A204.1 (cell line): ENCODE data around the gene FLYWCH2.
A peak's percentile ranks its signal among the peaks of the same experiment; 100 is the strongest.
"Not testable (repeated sequence)": the region's sequence is repeated elsewhere in the genome, so short reads cannot be mapped to it uniquely, and the experiment has no call there.

ENCODE experiments used
- FAIRE-seq: peaks from 2 replicates; lab custom pipeline; 2012; peaks lifted over from hg19 to GRCh38; lab: Jason Lieb, UNC

Gene FLYWCH2

GRCh38 chr16:2914233-2914632 is 31.2 kb downstream of the FLYWCH2 start:
- FAIRE-seq: no peak

- FAIRE-seq: no peak
Measured at GRCh38 chr16:2915196-2915929, 32.3 kb downstream of the FLYWCH2 start.

DNA sequence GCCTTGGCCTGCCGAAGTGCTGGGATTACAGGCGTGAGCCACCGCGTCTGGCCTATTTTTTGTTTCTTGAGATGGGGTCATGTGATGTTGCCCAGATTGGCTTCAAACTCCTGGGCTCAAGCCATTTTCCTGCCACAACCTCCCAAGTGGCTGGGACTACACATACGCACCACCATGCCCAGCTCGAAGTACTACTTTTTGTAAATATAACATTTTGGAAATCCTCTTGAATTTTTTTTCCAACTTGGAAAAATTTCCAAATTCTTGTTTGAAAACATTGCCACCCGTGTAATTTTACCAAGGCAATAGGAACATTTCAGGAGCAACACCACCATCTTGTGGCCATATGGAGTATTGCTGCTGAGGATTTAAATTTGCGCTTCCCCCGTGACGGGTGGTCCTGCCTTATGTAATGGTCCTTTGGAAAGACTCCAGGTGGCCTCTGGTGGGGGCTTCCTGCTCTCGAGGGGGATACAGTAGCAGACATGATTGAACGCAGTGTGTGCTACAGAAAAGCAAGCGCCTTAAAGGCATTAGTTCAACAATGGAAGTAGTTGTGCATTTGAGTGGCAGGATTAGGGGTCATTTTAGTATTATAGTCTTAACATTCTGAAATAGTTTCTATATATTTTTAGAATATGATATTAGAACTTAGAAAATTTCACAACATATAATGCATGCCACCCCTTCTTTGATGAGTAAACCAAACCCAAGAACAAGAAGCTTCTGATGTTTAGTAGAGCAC is 36.7 kb downstream of the FLYWCH2 start:
- FAIRE-seq: peak; percentile 84

DNA sequence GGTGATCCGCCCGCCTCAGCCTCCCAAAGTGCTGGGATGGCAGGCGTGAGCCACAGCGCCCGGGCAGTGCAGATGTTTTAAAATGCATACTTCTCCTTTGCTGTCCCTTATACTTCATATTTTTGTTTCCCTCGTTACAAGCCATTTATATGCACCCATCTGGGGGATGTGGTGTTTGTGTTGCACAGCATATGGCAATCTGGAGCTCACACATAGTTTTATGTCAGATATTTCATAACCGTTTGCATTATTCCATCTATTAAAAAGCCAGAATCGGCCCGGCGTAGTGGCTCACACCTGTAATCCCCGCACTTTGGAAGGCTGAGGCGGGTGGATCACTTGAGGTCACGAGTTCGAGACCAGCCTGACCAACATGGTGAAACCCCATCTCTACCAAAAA is 40.5 kb downstream of the FLYWCH2 start:
- no peak for FAIRE-seq

DNA sequence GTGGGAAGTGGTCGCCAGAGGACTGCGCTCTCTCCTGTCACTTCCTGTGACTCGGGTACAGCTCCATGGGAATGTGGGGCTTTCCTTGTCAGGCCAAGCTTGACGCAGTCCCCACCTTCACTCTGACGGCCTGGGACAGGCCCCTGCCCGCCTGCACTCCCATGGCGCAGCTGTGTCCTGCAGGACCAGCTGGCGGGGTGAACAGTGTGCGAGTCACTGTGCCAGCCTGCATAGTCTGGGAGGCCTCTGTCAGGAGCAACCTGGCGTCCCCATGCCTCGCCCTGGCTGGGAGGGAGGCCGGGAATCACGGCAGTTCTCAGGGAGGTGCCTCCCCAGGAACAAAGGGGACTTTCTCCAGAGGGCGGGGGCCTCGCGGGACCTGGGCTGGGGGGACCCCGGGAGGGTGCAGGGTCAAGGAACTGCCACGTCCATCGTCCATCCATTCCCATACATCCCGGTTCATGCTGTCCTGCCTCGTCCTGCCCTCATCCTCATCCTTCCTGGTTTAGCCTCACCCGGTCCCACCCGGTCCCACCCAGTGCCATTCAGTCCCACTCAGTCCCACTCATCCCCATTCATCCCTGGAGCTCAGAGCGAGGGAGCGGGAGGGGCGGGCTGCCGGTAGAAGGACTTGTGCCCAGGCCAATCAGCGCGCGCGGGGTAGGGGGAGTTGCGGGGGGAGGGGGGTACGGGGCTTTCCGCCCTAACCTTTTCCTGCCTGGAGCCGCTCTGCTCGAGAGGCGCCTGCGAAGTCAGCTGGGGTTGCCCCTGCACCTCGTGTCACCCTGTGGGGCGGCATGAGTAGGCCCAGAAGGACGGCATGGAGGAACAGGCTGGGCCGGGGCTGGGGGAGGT is 42.1 kb downstream of the FLYWCH2 start:
- FAIRE-seq: no peak

DNA sequence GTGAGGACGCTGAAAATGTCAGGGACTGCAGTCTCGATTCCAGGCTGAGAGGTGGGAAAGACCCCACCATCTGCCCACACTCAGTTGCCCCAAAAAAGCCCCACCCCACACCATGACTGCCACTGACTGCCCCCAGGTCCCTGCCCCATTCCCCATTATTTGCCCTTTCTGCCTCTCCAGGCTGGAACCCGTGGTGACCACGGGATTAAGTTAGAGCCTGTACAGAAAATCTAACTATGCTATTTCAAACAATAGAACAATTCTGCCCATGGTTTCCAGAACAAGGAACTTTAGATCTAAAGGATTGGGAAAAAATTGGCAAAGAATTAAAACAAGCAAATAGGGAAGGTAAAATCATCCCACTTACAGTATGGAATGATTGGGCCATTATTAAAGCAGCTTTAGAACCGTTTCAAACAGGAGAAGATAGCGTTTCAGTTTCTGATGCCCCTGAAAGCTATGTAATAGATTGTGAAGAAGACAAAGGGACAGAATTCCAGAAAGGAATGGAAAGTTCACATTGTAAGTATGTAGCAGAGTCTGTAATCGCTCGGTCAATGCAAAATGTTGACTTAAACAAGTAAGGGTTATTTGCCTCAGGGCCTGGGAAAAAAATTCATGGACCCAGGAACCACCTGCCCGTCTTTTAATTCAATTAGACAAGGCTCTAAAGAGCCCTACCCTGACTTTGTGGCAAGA is 43.1 kb downstream of the FLYWCH2 start:
- FAIRE-seq: no peak

GRCh38 chr16:2926650-2926999 is 43.6 kb downstream of the FLYWCH2 start:
- FAIRE-seq: no peak

- peak; percentile 29 for FAIRE-seq
Measured at GRCh38 chr16:2927010-2927646, 44.1 kb downstream of the FLYWCH2 start.

GRCh38 chr16:2928151-2928550 is 45.1 kb downstream of the FLYWCH2 start:
- not testable (repeated sequence) for FAIRE-seq

GRCh38 chr16:2928796-2929195 is 45.8 kb downstream of the FLYWCH2 start:
- FAIRE-seq: no peak

DNA sequence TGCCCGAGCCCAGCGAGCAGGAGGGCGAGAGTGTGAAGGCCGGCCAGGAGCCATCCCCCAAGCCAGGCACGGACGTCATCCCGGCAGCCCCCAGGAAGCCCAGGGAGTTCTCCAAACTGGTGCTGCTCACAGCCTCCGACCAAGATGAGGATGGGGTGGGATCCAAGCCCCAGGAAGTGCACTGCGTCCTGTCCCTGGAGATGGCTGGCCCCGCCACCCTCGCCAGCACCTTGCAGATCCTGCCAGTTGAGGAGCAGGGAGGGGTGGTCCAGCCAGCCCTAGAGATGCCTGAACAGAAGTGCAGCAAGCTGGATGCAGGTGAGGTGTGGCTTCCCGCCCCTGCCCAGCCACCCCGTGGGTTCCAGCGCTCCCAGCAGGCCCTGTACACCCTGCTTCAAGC is 46.7 kb downstream of the FLYWCH2 start:
- no peak for FAIRE-seq

- FAIRE-seq: no peak
Measured at GRCh38 chr16:2930236-2930635, 47.2 kb downstream of the FLYWCH2 start.

GRCh38 chr16:2931231-2931914 is 48.4 kb downstream of the FLYWCH2 start:
- FAIRE-seq: not testable (repeated sequence)

- FAIRE-seq: no peak
Measured at GRCh38 chr16:2933136-2933535, 50.1 kb downstream of the FLYWCH2 start.

DNA sequence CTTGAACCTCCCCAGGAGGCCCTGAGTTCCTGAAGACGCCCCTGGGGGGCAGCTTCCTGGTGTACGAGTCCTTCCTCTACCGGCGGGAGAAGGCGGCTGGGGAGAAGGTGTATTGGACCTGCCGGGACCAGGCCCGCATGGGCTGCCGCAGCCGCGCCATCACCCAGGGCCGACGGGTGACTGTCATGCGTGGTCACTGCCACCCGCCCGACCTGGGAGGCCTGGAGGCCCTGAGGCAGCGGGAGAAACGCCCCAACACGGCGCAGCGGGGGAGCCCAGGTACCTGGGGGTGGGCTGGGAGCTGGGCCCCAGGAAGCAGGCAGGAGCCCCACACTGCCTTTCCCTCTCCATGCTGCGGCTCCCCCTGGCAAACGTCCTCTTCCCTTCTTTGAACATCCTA is 50.7 kb downstream of the FLYWCH2 start:
- FAIRE-seq: no peak

DNA sequence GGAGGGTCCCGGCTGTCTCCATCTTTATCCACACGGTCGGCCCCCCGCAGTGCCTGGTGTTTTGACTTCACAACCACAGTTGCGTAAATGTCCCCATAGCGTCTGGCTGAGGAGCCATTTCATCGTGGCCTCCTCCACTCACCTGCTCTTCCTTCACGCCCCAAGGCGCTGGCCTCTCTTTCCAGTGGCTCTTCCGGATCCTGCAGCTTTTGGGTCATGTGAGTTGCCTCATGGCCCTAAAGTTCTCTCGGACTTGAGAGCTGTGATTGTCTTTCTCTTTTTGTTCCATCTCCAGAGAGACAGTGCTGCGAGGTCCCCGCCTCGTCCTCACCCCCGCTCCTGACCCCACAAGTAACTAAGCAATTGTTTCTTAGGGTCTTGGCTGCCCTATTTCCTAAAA is 51.4 kb downstream of the FLYWCH2 start:
- FAIRE-seq: no peak

- no peak for FAIRE-seq
Measured at GRCh38 chr16:2936436-2937011, 53.5 kb downstream of the FLYWCH2 start.

DNA sequence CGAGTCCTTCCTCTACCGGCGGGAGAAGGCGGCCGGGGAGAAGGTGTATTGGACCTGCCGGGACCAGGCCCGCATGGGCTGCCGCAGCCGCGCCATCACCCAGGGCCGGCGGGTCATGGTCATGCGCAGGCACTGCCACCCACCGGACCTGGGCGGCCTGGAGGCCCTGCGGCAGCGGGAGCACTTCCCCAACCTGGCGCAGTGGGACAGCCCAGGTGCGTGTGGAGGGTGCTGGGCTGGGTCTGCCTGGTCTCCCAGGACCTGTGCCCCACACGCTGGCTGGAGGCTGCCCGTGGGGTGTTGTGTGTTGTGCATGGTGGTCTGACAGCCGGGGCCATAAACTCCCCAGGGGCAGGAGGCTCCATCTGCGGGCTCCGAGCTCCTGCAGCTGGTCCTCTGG is 54.2 kb downstream of the FLYWCH2 start:
- no peak for FAIRE-seq

DNA sequence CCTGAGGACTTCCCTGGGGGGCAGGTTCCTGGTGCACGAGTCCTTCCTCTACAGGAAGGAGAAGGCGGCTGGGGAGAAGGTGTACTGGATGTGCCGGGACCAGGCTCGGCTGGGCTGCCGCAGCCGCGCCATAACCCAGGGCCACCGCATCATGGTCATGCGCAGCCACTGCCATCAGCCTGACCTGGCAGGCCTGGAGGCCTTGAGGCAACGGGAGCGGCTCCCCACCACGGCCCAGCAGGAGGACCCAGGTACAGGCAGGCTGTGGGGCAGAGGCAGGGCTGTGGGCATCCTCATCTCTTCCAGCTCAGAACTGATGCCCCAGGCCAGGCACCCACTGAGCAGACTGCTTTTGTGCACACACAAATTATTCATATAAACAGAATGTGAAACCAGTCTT is 55.2 kb downstream of the FLYWCH2 start:
- no peak for FAIRE-seq

DNA sequence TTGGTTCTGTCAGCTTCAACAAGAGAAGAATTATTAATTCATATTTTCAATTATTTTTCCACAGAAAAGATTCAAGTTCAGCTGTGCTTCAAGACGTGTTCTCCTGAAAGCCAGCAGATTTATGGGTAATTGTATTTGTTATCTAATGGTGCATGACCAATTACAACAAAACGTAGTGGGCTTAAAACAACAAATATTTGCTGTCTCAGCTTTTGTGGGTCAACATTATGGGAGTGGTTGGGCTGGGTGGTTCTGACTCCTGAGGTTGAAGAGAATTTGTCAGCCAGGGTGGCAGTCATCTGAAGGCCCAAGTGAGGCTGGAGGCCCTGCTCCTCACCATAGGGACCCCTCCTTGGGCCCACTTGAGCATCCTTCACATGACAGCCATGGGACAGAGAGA is 57.0 kb downstream of the FLYWCH2 start:
- FAIRE-seq: no peak

DNA sequence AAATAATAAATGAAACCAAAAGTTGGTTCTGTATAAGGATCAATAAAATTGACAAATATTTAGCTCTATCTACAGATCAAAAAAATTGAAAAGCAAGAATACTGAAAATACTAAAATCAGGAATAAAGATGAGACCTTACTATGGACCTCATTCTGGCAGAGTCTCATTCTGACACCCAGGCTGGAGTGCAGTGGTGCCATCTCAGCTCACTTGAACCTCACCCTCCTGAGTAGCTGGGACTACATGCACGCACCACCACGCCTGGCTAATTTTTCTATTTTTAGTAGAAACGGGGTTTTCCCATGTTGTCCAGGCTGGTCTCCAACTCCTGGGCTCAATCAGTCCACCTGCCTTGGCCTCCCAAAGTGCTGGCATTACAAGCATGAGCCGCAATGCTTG is 59.0 kb downstream of the FLYWCH2 start:
- FAIRE-seq: no peak
